Middle frontal gyrus (tissue), 1 donor: ENCODE results near the gene PTPRB.

ENCODE experiments used
- DNase-seq: peaks from one replicate; pipeline ENCODE4 v3.0.0-alpha.2; 2015; ENCODE audit warnings: low spot score; ENCODE audit errors: extremely low spot score

The PTPRB gene

GRCh38 chr12:70637303-70638085, at the start of gene PTPRB:
Gene PTPRB, minus strand, starts transcription at chr12:70637429. Its CDS starts 34 bp downstream, at chr12:70637395.
- no peak for DNase-seq

GRCh38 chr12:70686907-70687306, 49.7 kb upstream of the PTPRB start:
- DNase-seq: no peak

- no peak for DNase-seq
These were observed 49.1 kb upstream of the PTPRB start for GRCh38 chr12:70686299-70686698.

GRCh38 chr12:70683976-70684375, 46.7 kb upstream of the PTPRB start:
- no peak for DNase-seq

GRCh38 chr12:70671698-70672097, 34.5 kb upstream of the PTPRB start:
- DNase-seq: no peak

- no peak for DNase-seq
These were observed 33.7 kb upstream of the PTPRB start for GRCh38 chr12:70670948-70671347.

- DNase-seq: no peak
These were observed 30.0 kb upstream of the PTPRB start for GRCh38 chr12:70667253-70667652.

- no peak for DNase-seq
These were observed 29.1 kb upstream of the PTPRB start for GRCh38 chr12:70666364-70666763.

- DNase-seq: no peak
These were observed 27.2 kb upstream of the PTPRB start for GRCh38 chr12:70664465-70664881.

- no peak for DNase-seq
These were observed 26.6 kb upstream of the PTPRB start for GRCh38 chr12:70663838-70664237.

- DNase-seq: peak; percentile 65
These were observed 24.4 kb upstream of the PTPRB start for GRCh38 chr12:70661466-70662161.

- DNase-seq: no peak
These were observed 23.5 kb upstream of the PTPRB start for GRCh38 chr12:70660620-70661219.

GRCh38 chr12:70660002-70660604, 22.9 kb upstream of the PTPRB start:
- DNase-seq: no peak

- DNase-seq: no peak
These were observed 21.9 kb upstream of the PTPRB start for GRCh38 chr12:70659077-70659606.

- DNase-seq: peak; percentile 57
These were observed 20.5 kb upstream of the PTPRB start for GRCh38 chr12:70657616-70658286.

GRCh38 chr12:70652451-70652850, 15.2 kb upstream of the PTPRB start:
- DNase-seq: no peak

- DNase-seq: no peak
These were observed 11.6 kb upstream of the PTPRB start for GRCh38 chr12:70648831-70649230.

GRCh38 chr12:70648191-70648590, 11.0 kb upstream of the PTPRB start:
- no peak for DNase-seq

- no peak for DNase-seq
These were observed 9.6 kb upstream of the PTPRB start for GRCh38 chr12:70646850-70647249.

- DNase-seq: no peak
These were observed 8.5 kb upstream of the PTPRB start for GRCh38 chr12:70645494-70646317.
